ENCODE results near the gene NFIA. TPM values are rescaled to one million over a fixed set of nuclear protein-coding genes. Genes with fewer than 3 reads are reported as not detected.

The NFIA gene
- total and polyA plus RNA-seq, 12 donors, result 15.6 to 109 (median 66.3) TPM

- Histone ChIP-seq H3K9me3 (replicated peaks in 1 of 3) (no peaks in the 10 kb centered on the region), H3K27me3 (no peaks in the 10 kb centered on the region), H3K36me3 (replicated peaks in 1 of 2) (no peaks in the 10 kb centered on the region), H3K27ac (no peak overlapping the region), H3K4me1 (replicated peaks in 1 of 2) (no peaks in the 10 kb centered on the region), H3K4me3 (no peak overlapping the region)
- WGBS, 4 donors, result 72 to 82% (median 78%) methylated on average over 3 of the region's 3 CpGs
- no peak for DNase-seq
- no peak for TF ChIP-seq CTCF (IDR thresholded peaks at IDR 0.05)
- TF ChIP-seq POLR2A (IDR thresholded peaks at IDR 0.05), result no peak
- intact Hi-C loops (cut with DNase I), result no loop called here
Observed at GRCh38 chr1:61474963-61475362, 392.6 kb downstream of the NFIA start.

GRCh38 chr1:61477301-61477700, 394.9 kb downstream of the NFIA start:
- H3K27ac ChIP-seq, result no peak overlapping the region
- H3K27me3 ChIP-seq, result no peaks in the 10 kb centered on the region
- DNase-seq, result no peak
- H3K9me3 ChIP-seq (replicated peaks in 1 of 3), result no peaks in the 10 kb centered on the region
- 78 to 91% (median 88%) methylated on average over 7 of the region's 7 CpGs for WGBS, 4 donors
- H3K4me3 ChIP-seq, result no peak overlapping the region
- no peaks in the 10 kb centered on the region for H3K4me1 ChIP-seq (replicated peaks in 1 of 2)
- intact Hi-C loops (cut with DNase I), result no loop called here
- no peaks in the 10 kb centered on the region for H3K36me3 ChIP-seq (replicated peaks in 1 of 2)
- TF ChIP-seq POLR2A (IDR thresholded peaks at IDR 0.05) (no peak), CTCF (IDR thresholded peaks at IDR 0.05) (no peak)

- no peaks in the 10 kb centered on the region for H3K36me3 ChIP-seq (replicated peaks in 1 of 2)
- no peaks in the 10 kb centered on the region for H3K27me3 ChIP-seq
- TF ChIP-seq CTCF (IDR thresholded peaks at IDR 0.05), result no peak
- H3K27ac ChIP-seq, result no peak overlapping the region
- intact Hi-C loops (cut with DNase I), result no loop called here
- 67 to 81% (median 75%) methylated on average over 4 of the region's 4 CpGs for WGBS, 4 donors
- DNase-seq, result no peak
- no peak overlapping the region for H3K4me3 ChIP-seq
- H3K4me1 ChIP-seq (replicated peaks in 1 of 2), result no peaks in the 10 kb centered on the region
- H3K9me3 ChIP-seq (replicated peaks in 1 of 3), result no peaks in the 10 kb centered on the region
Observed at GRCh38 chr1:61480273-61480935, 398.0 kb downstream of the NFIA start.

GRCh38 chr1:61481315-61481715, 399.0 kb downstream of the NFIA start:
- TF ChIP-seq CTCF (IDR thresholded peaks at IDR 0.05), result no peak
- no peak for TF ChIP-seq POLR2A (IDR thresholded peaks at IDR 0.05)
- intact Hi-C loops (cut with DNase I), result no loop called here
- no peak overlapping the region for H3K4me3 ChIP-seq
- no peaks in the 10 kb centered on the region for H3K4me1 ChIP-seq (replicated peaks in 1 of 2)
- no peak overlapping the region for H3K27ac ChIP-seq
- DNase-seq, result no peak
- H3K27me3 ChIP-seq, result no peaks in the 10 kb centered on the region
- WGBS, 4 donors, result 47 to 67% (median 56%) methylated on average over 3 of the region's 3 CpGs
- no peaks in the 10 kb centered on the region for H3K36me3 ChIP-seq (replicated peaks in 1 of 2)
- H3K9me3 ChIP-seq (replicated peaks in 1 of 3), result no peaks in the 10 kb centered on the region
